Ovary (tissue), 3 donors: ENCODE data around the gene SULT1C3.

Source experiments
- CTCF ChIP-seq, 3 donors: fragments of 450-650 bp in 2 of 3; fragments of 200-600 bp in 1 of 3; IDR thresholded peaks; one replicate each; pipeline versions ENCODE4 v1.5.1 to v1.8.0; 2016 to 2022; ENCODE audit warnings: antibody characterized with exemption in 3 of 3, mild to moderate bottlenecking in 1 of 3
- EP300 ChIP-seq: sonication (generic); formaldehyde crosslinking; IDR thresholded peaks from one replicate; pipeline ENCODE4 v1.6.1; 2017; ENCODE audit warnings: antibody characterized with exemption
- donor health status: DM: no; HTN: no; CAD: no.

- TF ChIP-seq CTCF (IDR thresholded peaks at IDR 0.05) (no peak), EP300 (no peak)
Measured at GRCh38 chr2:108219688-108220087, 20.1 kb upstream of the SULT1C3 start.
